Caco-2 (cell line): ENCODE results near the gene NMT2. TPM values are rescaled to one million over a fixed set of nuclear protein-coding genes. Genes with fewer than 3 reads are reported as not detected.

Source experiments
- BruUV-seq: library from RNA; stranded (reverse); fragments of 400-500 nt; replicated peaks from 2 replicates; lab custom pipeline; 2021; lab: Mats Ljungman, UMichigan
- CTCF ChIA-PET: fragments of 300-600 bp; sonication (Branson Sonifier 250); formaldehyde crosslinking; loops from one replicate; lab custom pipeline; 2022; ENCODE audit warnings: antibody characterized with exemption; lab: Charles Lee
- POLR2A ChIA-PET: fragments of 300-600 bp; sonication (Branson Sonifier 250); formaldehyde crosslinking; loops from one replicate; lab custom pipeline; 2022; ENCODE audit warnings: antibody characterized with exemption; lab: Charles Lee
- DNase-seq, 2 experiments: peaks; one replicate each; pipeline versions ENCODE4 v3.0.0 to v3.0.0-alpha.2; 2020 to 2022
- H3K27me3 ChIP-seq: replicated peaks from 2 replicates; pipeline ENCODE4 v1.6.0; 2011; ENCODE audit warnings: low read length; ENCODE audit not compliant: control insufficient read depth, insufficient read depth
- H3K36me3 ChIP-seq: 2 replicates; pipeline ENCODE4 v1.5.1; 2011; ENCODE audit warnings: low read length; ENCODE audit not compliant: control insufficient read depth, insufficient read depth
- H3K4me1 ChIP-seq: fragments of 250-450 bp; sonication (Bioruptor Pico); 2 replicates; pipeline ENCODE4 v1.5.1; 2020; ENCODE audit warnings: mild to moderate bottlenecking
- H3K4me3 ChIP-seq: 2 replicates; pipeline ENCODE4 v1.5.1; 2011; ENCODE audit warnings: low read depth, mild to moderate bottlenecking, control low read depth, low read length
- H3K9me3 ChIP-seq: fragments of 250-450 bp; sonication (Bioruptor Pico); 2 replicates; pipeline ENCODE4 v1.5.1; 2020; ENCODE audit warnings: mild to moderate bottlenecking, moderate library complexity
- H3K27ac Mint-ChIP-seq: one replicate; pipeline ENCODE4 v1.8.0; 2022; ENCODE audit warnings: mixed read lengths; ENCODE audit not compliant: unreplicated experiment
- H3K27me3 Mint-ChIP-seq: one replicate; pipeline ENCODE4 v1.8.0; 2022; ENCODE audit warnings: mixed read lengths; ENCODE audit not compliant: insufficient read depth, unreplicated experiment
- H3K36me3 Mint-ChIP-seq: one replicate; pipeline ENCODE4 v1.8.0; 2022; ENCODE audit warnings: mild to moderate bottlenecking, mixed read lengths; ENCODE audit not compliant: insufficient read depth, unreplicated experiment
- H3K4me1 Mint-ChIP-seq: one replicate; pipeline ENCODE4 v1.8.0; 2022; ENCODE audit warnings: low read depth, mixed read lengths; ENCODE audit not compliant: unreplicated experiment
- H3K4me3 Mint-ChIP-seq: one replicate; pipeline ENCODE4 v1.8.0; 2022; ENCODE audit warnings: mild to moderate bottlenecking, moderate library complexity, mixed read lengths; ENCODE audit not compliant: unreplicated experiment
- H3K9me3 Mint-ChIP-seq: one replicate; pipeline ENCODE4 v1.8.0; 2022; ENCODE audit warnings: mixed read lengths; ENCODE audit not compliant: unreplicated experiment
- CTCF ChIP-seq, 2 experiments: fragments of 200-600 bp in 1 of 2; IDR thresholded peaks; 1 replicate in 1 of 2; 2 replicates in 1 of 2; pipeline versions ENCODE4 v1.5.1 to v1.8.0; 2011 to 2022; ENCODE audit warnings: antibody characterized with exemption in 1 of 2, control low read depth in 1 of 2, inconsistent platforms in 1 of 2, low read depth in 1 of 2, low read length in 1 of 2, mild to moderate bottlenecking in 1 of 2, moderate library complexity in 1 of 2; ENCODE audit not compliant: insufficient read depth in 1 of 2, severe bottlenecking in 1 of 2, unreplicated experiment in 1 of 2
- intact Hi-C: fragments of 100-400 bp; cut with micrococcal nuclease; formaldehyde crosslinking; loops from one replicate; pipeline ENCODE4 v1.10.0; 2022; ENCODE audit not compliant: unreplicated experiment
- total RNA-seq: library from RNA; stranded (reverse); gene quantifications from 2 replicates; pipeline ENCODE4 v1.2.3, GENCODE V29; 2022

Gene NMT2
- total RNA-seq, 1 experiment from 2014 or later: 28.1 TPM

GRCh38 chr10:15118615-15119014 lies 49.9 kb downstream of the NMT2 start:
- no peaks in the 10 kb centered on the region for H3K9me3 Mint-ChIP-seq
- no peak for DNase-seq
- POLR2A ChIA-PET: no interaction called here
- H3K4me3 Mint-ChIP-seq: no peak overlapping the region
- Histone ChIP-seq H3K27me3 (no peaks in the 10 kb centered on the region), H3K4me1 (no peaks in the 10 kb centered on the region), H3K4me3 (no peak overlapping the region), H3K9me3 (no peaks in the 10 kb centered on the region), H3K36me3 (no peaks in the 10 kb centered on the region; the same call in 1 of the 2 replicates)
- H3K27me3 Mint-ChIP-seq: no peaks in the 10 kb centered on the region
- TF ChIP-seq CTCF (IDR thresholded peaks at IDR 0.05; ENCODE audit: insufficient read depth in 1 of 2, low read depth in 1 of 2, low read length in 1 of 2, severe bottlenecking in 1 of 2, unreplicated experiment in 1 of 2): no peak
- H3K27ac Mint-ChIP-seq: no peak overlapping the region
- peaks cover 7% of the 10 kb centered on the region for H3K36me3 Mint-ChIP-seq
- intact Hi-C loops: no loop called here
- no TSS peak for BruUV-seq
- CTCF ChIA-PET: no interaction called here
- no peaks in the 10 kb centered on the region for H3K4me1 Mint-ChIP-seq

- H3K9me3 Mint-ChIP-seq: no peaks in the 10 kb centered on the region
Measured at GRCh38 chr10:15116225-15116624, 52.3 kb downstream of the NMT2 start.

GRCh38 chr10:15113766-15114165 lies 54.7 kb downstream of the NMT2 start:
- H3K36me3 ChIP-seq: peaks cover 3% of the 10 kb centered on the region
- peaks cover 31% of the 10 kb centered on the region for H3K36me3 Mint-ChIP-seq
- 0 out of 2 replicates have a peak, but pooled peaks cover 1% of the 10 kb centered on the region for H3K4me1 ChIP-seq
- no peak for TF ChIP-seq CTCF (IDR thresholded peaks at IDR 0.05; ENCODE audit: insufficient read depth in 1 of 2, low read depth in 1 of 2, low read length in 1 of 2, severe bottlenecking in 1 of 2, unreplicated experiment in 1 of 2)
- CTCF ChIA-PET: no interaction called here
- no TSS peak for BruUV-seq
- H3K4me3 ChIP-seq: no peak overlapping the region
- no peak overlapping the region for H3K27ac Mint-ChIP-seq
- no peaks in the 10 kb centered on the region for H3K9me3 Mint-ChIP-seq
- no peaks in the 10 kb centered on the region for H3K4me1 Mint-ChIP-seq
- DNase-seq: no peak
- H3K27me3 ChIP-seq: no peaks in the 10 kb centered on the region
- no peak overlapping the region for H3K4me3 Mint-ChIP-seq
- POLR2A ChIA-PET: no interaction called here
- H3K27me3 Mint-ChIP-seq: no peaks in the 10 kb centered on the region
- H3K9me3 ChIP-seq: no peaks in the 10 kb centered on the region
- intact Hi-C loops: no loop called here

More at GRCh38 chr10:15116225-15116624, 52.3 kb downstream of the NMT2 start:
- Histone ChIP-seq H3K27me3 (no peaks in the 10 kb centered on the region), H3K36me3 (no peaks in the 10 kb centered on the region; the same call in none of the 2 replicates), H3K4me1 (no peaks in the 10 kb centered on the region), H3K4me3 (no peak overlapping the region), H3K9me3 (no peaks in the 10 kb centered on the region)
- Mint-ChIP-seq H3K4me1 (no peaks in the 10 kb centered on the region), H3K27me3 (no peaks in the 10 kb centered on the region), H3K36me3 (peaks cover 13% of the 10 kb centered on the region), H3K4me3 (no peak overlapping the region), H3K27ac (no peak overlapping the region)
- DNase-seq: no peak
- no peak for TF ChIP-seq CTCF (IDR thresholded peaks at IDR 0.05; ENCODE audit: insufficient read depth in 1 of 2, low read depth in 1 of 2, low read length in 1 of 2, severe bottlenecking in 1 of 2, unreplicated experiment in 1 of 2)
- no TSS peak for BruUV-seq
- intact Hi-C loops: no loop called here
- CTCF ChIA-PET: no interaction called here
- POLR2A ChIA-PET: no interaction called here
